K562 (cell line): ENCODE data around the gene KIF15. TPM values are rescaled to one million over a fixed set of nuclear protein-coding genes. Genes with fewer than 3 reads are reported as not detected.
A peak's percentile ranks its signal among the peaks of the same experiment; 100 is the strongest.

Experiments used
- ATAC-seq: fragments of 200-7000 bp; cut with Tn5 transposase; 3 replicates; pipeline ENCODE4 v1.9.1; 2020; ENCODE audit warnings: moderate library complexity
- BruUV-seq: library from RNA; stranded (reverse); fragments of 400-500 nt; replicated peaks from 2 replicates; lab custom pipeline; 2021; lab: Mats Ljungman, UMichigan
- CTCF ChIA-PET: fragments of 300-600 bp; formaldehyde crosslinking; extraction: SDS; loops from one replicate; lab custom pipeline; 2021; ENCODE audit warnings: low intra/inter-chr PET ratio; lab: Yijun Ruan, JAX
- POLR2A ChIA-PET: fragments of 300-600, 350-650 bp; sonication (Branson Sonifier 250); formaldehyde crosslinking; extraction: SDS; loops from one replicate; lab custom pipeline; 2021; ENCODE audit warnings: antibody characterized with exemption, inconsistent platforms; lab: Yijun Ruan, JAX
- DNase-seq, 4 experiments: peaks; one replicate each; pipeline versions ENCODE4 v3.0.0 to v3.0.0-alpha.2; 2011 to 2018; ENCODE audit warnings: low spot score in 3 of 4, mixed read lengths in 3 of 4; ENCODE audit errors: extremely low read depth in 1 of 4
- FAIRE-seq: peaks from 2 replicates; lab custom pipeline; 2011; peaks lifted over from hg19 to GRCh38; lab: Jason Lieb, UNC
- H2AFZ ChIP-seq: 2 replicates; pipeline ENCODE4 v1.6.0; 2011; ENCODE audit warnings: low read depth, low read length, control low read depth, inconsistent platforms
- H3K27ac ChIP-seq: fragments of 200-600 bp; 3 replicates; pipeline ENCODE4 v1.8.0; 2011; ENCODE audit warnings: low read depth, mild to moderate bottlenecking, control low read depth, inconsistent platforms, low read length, moderate library complexity, mixed read lengths; ENCODE audit errors: extremely low read depth
- H3K27me3 ChIP-seq, 2 experiments: fragments of 300-600 bp in 1 of 2; 2 replicates in 1 of 2; 3 replicates in 1 of 2; pipeline versions ENCODE4 v1.6.0 to v1.8.0; 2011; ENCODE audit warnings: inconsistent platforms in 2 of 2, low read length in 2 of 2, mild to moderate bottlenecking in 1 of 2, mixed read lengths in 1 of 2, moderate library complexity in 1 of 2; ENCODE audit not compliant: control insufficient read depth in 2 of 2, insufficient read depth in 2 of 2
- H3K36me3 ChIP-seq: fragments of 300-600 bp; 3 replicates; pipeline ENCODE4 v1.8.0; 2011; ENCODE audit warnings: mild to moderate bottlenecking, low read length, inconsistent platforms; ENCODE audit not compliant: control insufficient read depth, insufficient read depth
- H3K4me1 ChIP-seq, 2 experiments: fragments of 200-600 bp in 1 of 2; replicated peaks in 1 of 2; 2 replicates in 1 of 2; 3 replicates in 1 of 2; pipeline versions ENCODE4 v1.5.1 to v1.8.0; 2011; ENCODE audit warnings: inconsistent platforms in 2 of 2, low read length in 2 of 2, mild to moderate bottlenecking in 1 of 2, mixed read lengths in 1 of 2, moderate library complexity in 1 of 2; ENCODE audit not compliant: control insufficient read depth in 2 of 2, insufficient read depth in 2 of 2
- H3K4me2 ChIP-seq: 2 replicates; pipeline ENCODE4 v1.6.1; 2011; ENCODE audit warnings: low read length, control low read depth, inconsistent platforms, mixed read lengths; ENCODE audit not compliant: insufficient read depth
- H3K4me3 ChIP-seq: fragments of 200-600 bp; sonication (generic), shearing (Covaris generic); 2 replicates; pipeline ENCODE4 v1.5.1; 2016; ENCODE audit warnings: control low read depth, inconsistent platforms
- H3K79me2 ChIP-seq: fragments of 200-600 bp; 3 replicates; pipeline ENCODE4 v1.8.0; 2011; ENCODE audit warnings: low read length, inconsistent platforms; ENCODE audit not compliant: control insufficient read depth, insufficient read depth
- H3K9ac ChIP-seq, 2 experiments: 2 replicates each; pipeline versions ENCODE4 v1.6.0 to v1.6.1; 2011; ENCODE audit warnings: low read depth in 2 of 2, low read length in 2 of 2, control low read depth in 1 of 2, inconsistent platforms in 1 of 2, mild to moderate bottlenecking in 1 of 2, mixed read lengths in 1 of 2; ENCODE audit not compliant: insufficient read depth in 1 of 2
- H3K9me1 ChIP-seq: one replicate; pipeline ENCODE4 v1.6.0; 2011; ENCODE audit warnings: inconsistent platforms, mild to moderate bottlenecking, low read length, moderate library complexity; ENCODE audit not compliant: control insufficient read depth, insufficient read depth
- H3K9me3 ChIP-seq: replicated peaks from 2 replicates; pipeline ENCODE4 v1.5.1; 2011; ENCODE audit warnings: low read depth, low read length, inconsistent platforms; ENCODE audit not compliant: control insufficient read depth, insufficient read depth
- H4K20me1 ChIP-seq: replicated peaks from 2 replicates; pipeline ENCODE4 v1.6.1; 2011; ENCODE audit warnings: low read length, inconsistent platforms, mixed read lengths; ENCODE audit not compliant: control insufficient read depth, insufficient read depth
- CTCF ChIP-seq, 3 experiments: IDR thresholded peaks in 2 of 3; conservative IDR thresholded peaks in 1 of 3; 2 replicates each; pipeline ENCODE4 v1.5.1; 2011 to 2012; ENCODE audit warnings: low read length in 3 of 3, mild to moderate bottlenecking in 3 of 3, control low read depth in 2 of 3, improper control_type of control experiment in 1 of 3, inconsistent platforms in 1 of 3, low read depth in 1 of 3, mixed read lengths in 1 of 3, moderate library complexity in 1 of 3; ENCODE audit not compliant: insufficient read depth in 2 of 3
- PBX2 ChIP-seq, 2 experiments: IDR thresholded peaks in 1 of 2; conservative IDR thresholded peaks in 1 of 2; 2 replicates each; pipeline ENCODE4 v1.6.1; 2016; ENCODE audit warnings: low read depth in 2 of 2, mild to moderate bottlenecking in 1 of 2, missing compliant biosample characterization in 1 of 2, missing genetic modification characterization in 1 of 2, moderate library complexity in 1 of 2
- POLR3A ChIP-seq: IDR thresholded peaks from 2 replicates; pipeline ENCODE4 v1.6.1; 2011; ENCODE audit warnings: borderline replicate concordance, mild to moderate bottlenecking, moderate library complexity; ENCODE audit not compliant: insufficient read length, insufficient read depth; ENCODE audit errors: extremely low read depth
- WGBS: fragments of 100-300 bp; shearing (Covaris generic); methylation state at CpG from one replicate; pipeline ENCODE4 v1.1.6; 2016; ENCODE audit warnings: low coverage, mixed read lengths; ENCODE audit not compliant: insufficient coverage; ENCODE audit errors: missing lambda C conversion rate; 5-methylcytosine and 5-hydroxymethylcytosine counted together
- in situ Hi-C: fragments of 300-500 bp; cut with MboI; formaldehyde crosslinking; loops from 4 replicates; pipeline ENCODE4 v1.15.0; 2018; ENCODE audit warnings: inconsistent platforms, mixed read lengths
- intact Hi-C: fragments of 100-400 bp; cut with micrococcal nuclease; formaldehyde crosslinking; loops from 2 replicates; pipeline ENCODE4 v1.14.2; 2022
- polyA plus RNA-seq, 8 experiments: library from polyadenylated mRNA; depleted of rRNA in 4 of 8; stranded (reverse) in 5 of 8; unstranded in 3 of 8; fragments of >200 nt; fragmentation: Nextera tagmentation in 2 of 8; fragmentation: Illumina TruSeq in 1 of 8; extraction: Ambion mirVana in 2 of 8; extraction: Trizol in 1 of 8; gene quantifications; 2 replicates each; pipeline versions ENCODE4 v1.2.1 to v1.2.3, GENCODE V29; 2011 to 2014; ENCODE audit warnings: inconsistent platforms in 1 of 8, missing spikeins in 1 of 8
- total RNA-seq, 7 experiments: library from RNA; depleted of rRNA in 6 of 7; stranded (reverse); fragments of >200 nt in 6 of 7; fragmentation: Illumina TruSeq in 2 of 7; extraction: Trizol in 2 of 7; gene quantifications; 2 replicates each; pipeline versions ENCODE4 v1.2.1 to v1.2.3, GENCODE V29; 2011 to 2021; ENCODE audit warnings: low replicate concordance in 1 of 7

The KIF15 gene
- total and polyA plus RNA-seq, 9 of the 15 experiments (the other 6 are each of a cell fraction or from before 2014, with no cell fraction given) = 9.0 to 45.9 (median 26.0) TPM

DNA sequence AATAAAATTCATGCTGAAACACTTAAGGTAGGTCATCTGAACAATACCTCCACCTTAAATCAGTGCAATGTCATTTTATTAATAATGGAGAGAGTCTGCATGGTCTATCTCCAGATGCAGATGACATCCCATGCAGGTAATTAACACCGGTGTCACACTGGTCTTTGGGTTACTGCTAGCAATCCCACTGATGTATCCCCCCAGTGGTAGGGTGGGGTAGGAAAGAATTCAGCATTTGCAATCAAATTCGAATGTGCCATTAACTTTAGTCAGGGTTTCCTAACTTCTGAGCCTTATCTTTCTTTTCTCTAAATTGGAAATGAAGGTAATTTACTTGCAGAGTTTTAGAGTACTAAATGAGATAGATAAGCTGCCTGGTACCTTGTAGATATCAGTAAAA is 44.4 kb downstream of the KIF15 start:
- Histone ChIP-seq H2AFZ (no peak overlapping the region), H3K9me1 (no peaks in the 10 kb centered on the region), H3K27me3 (no peaks in the 10 kb centered on the region), H3K9me3 (no peaks in the 10 kb centered on the region), H3K4me1 (no peaks in the 10 kb centered on the region), H3K4me2 (no peak overlapping the region), H3K36me3 (peaks cover 84% of the 10 kb centered on the region), H3K27ac (no peak overlapping the region), H4K20me1 (no peaks in the 10 kb centered on the region), H3K9ac (no peak overlapping the region), H3K4me3 (no peak overlapping the region), H3K79me2 (no peaks in the 10 kb centered on the region)
- in situ Hi-C loops (no loop called here), intact Hi-C loops (no loop called here)
- no peak for ATAC-seq
- POLR2A ChIA-PET = interaction anchor here (1.1 to 1.6 kb wide), 2 partner anchors 43 to 45 kb away, joined by 3 to 4 read pairs; partner anchors contain the start of gene KIAA1143
- CTCF ChIA-PET = no interaction called here
- DNase-seq = peak in 2 of 4 experiments; percentile 66 to 71
- 85% methylated on average over 2 of the region's 2 CpGs for WGBS
- no TSS peak for BruUV-seq
- FAIRE-seq = no peak
- TF ChIP-seq POLR3A = no peak
- TF ChIP-seq CTCF (IDR thresholded peaks at IDR 0.05 in 2 of 3, conservative IDR thresholded peaks at IDR 0.05 in 1 of 3; ENCODE audit: insufficient read depth in 2 of 3, low read depth in 1 of 3, low read length in 3 of 3) = 0 out of 6 replicates have a peak, but pooled peaks of 1 of the 3 experiments have one; percentile 9
- no peak for TF ChIP-seq PBX2 (CRISPR knock-in tag; IDR thresholded peaks at IDR 0.05; ENCODE audit: low read depth)
- no peak for TF ChIP-seq PBX2 (tag; conservative IDR thresholded peaks at IDR 0.05; ENCODE audit: low read depth)
